Esophagus squamous epithelium (tissue), 4 donors: ENCODE results near the gene INPP4B.

Experiments used
- CTCF ChIP-seq, 6 experiments: fragments of 450-650 bp in 4 of 6; fragments of 200-600 bp in 2 of 6; sonication (generic) in 2 of 6; IDR thresholded peaks; one replicate each; pipeline ENCODE4 v1.5.1; 2016 to 2019; ENCODE audit warnings: antibody characterized with exemption in 6 of 6, mild to moderate bottlenecking in 4 of 6, moderate library complexity in 4 of 6
- POLR2A ChIP-seq, 4 donors: fragments of 450-650 bp; IDR thresholded peaks; one replicate each; pipeline ENCODE4 v1.6.1; 2017; ENCODE audit warnings: antibody characterized with exemption in 4 of 4, mild to moderate bottlenecking in 4 of 4, moderate library complexity in 3 of 4

GRCh38 chr4:142278663-142279062 lies 567.4 kb downstream of the INPP4B start:
- TF ChIP-seq CTCF (IDR thresholded peaks at IDR 0.05) (no peak), POLR2A (IDR thresholded peaks at IDR 0.05) (no peak)
